Smooth muscle cell (in vitro differentiated cells): ENCODE measurements around the gene PLXDC2. TPM values are rescaled to one million over a fixed set of nuclear protein-coding genes. Genes with fewer than 3 reads are reported as not detected.

Experiments used
- DNase-seq: peaks from one replicate; lab custom pipeline; 2025; ENCODE audit not compliant: unreplicated experiment; lab: John Stamatoyannopoulos, UW
- H2AFZ ChIP-seq: fragments of 200-600 bp; sonication (generic); 2 replicates; pipeline ENCODE4 v1.6.0; 2016; ENCODE audit warnings: antibody characterized with exemption, low read depth, mild to moderate bottlenecking
- H3F3A ChIP-seq: fragments of 200-600 bp; sonication (generic); 2 replicates; pipeline ENCODE4 v1.6.0; 2017; ENCODE audit warnings: antibody characterized with exemption, low read depth
- H3K27ac ChIP-seq: fragments of 200-600 bp; sonication (generic); 2 replicates; pipeline ENCODE4 v1.5.1; 2016; ENCODE audit warnings: low read depth, mild to moderate bottlenecking
- H3K27me3 ChIP-seq: fragments of 200-600 bp; sonication (generic); 2 replicates; pipeline ENCODE4 v1.6.1; 2016; ENCODE audit warnings: low read depth, mild to moderate bottlenecking
- H3K36me3 ChIP-seq: fragments of 200-600 bp; sonication (generic); 2 replicates; pipeline ENCODE4 v1.5.1; 2016; ENCODE audit warnings: low read depth
- H3K4me1 ChIP-seq: fragments of 200-600 bp; sonication (generic); 2 replicates; pipeline ENCODE4 v1.5.1; 2016; ENCODE audit warnings: low read depth
- H3K4me2 ChIP-seq: fragments of 200-600 bp; sonication (generic); 2 replicates; pipeline ENCODE4 v1.6.0; 2016; ENCODE audit warnings: mild to moderate bottlenecking
- H3K4me3 ChIP-seq: fragments of 200-600 bp; sonication (generic); 2 replicates; pipeline ENCODE4 v1.5.1; 2016; ENCODE audit warnings: mild to moderate bottlenecking
- H3K79me2 ChIP-seq: fragments of 200-600 bp; sonication (generic); 2 replicates; pipeline ENCODE4 v1.6.0; 2016; ENCODE audit warnings: low read depth, mild to moderate bottlenecking
- H3K9ac ChIP-seq: fragments of 200-600 bp; sonication (generic); 2 replicates; pipeline ENCODE4 v1.6.0; 2016; ENCODE audit warnings: low read depth
- H3K9me3 ChIP-seq: fragments of 200-600 bp; sonication (generic); replicated peaks from 2 replicates; pipeline ENCODE4 v1.5.1; 2016; ENCODE audit warnings: low read depth
- H4K20me1 ChIP-seq: fragments of 200-600 bp; sonication (generic); 2 replicates; pipeline ENCODE4 v1.6.0; 2016; ENCODE audit warnings: low read depth
- CTCF ChIP-seq: fragments of 200-600 bp; sonication (generic); IDR thresholded peaks from 2 replicates; pipeline ENCODE4 v1.5.1; 2017; ENCODE audit warnings: borderline replicate concordance, mild to moderate bottlenecking, antibody characterized with exemption; ENCODE audit not compliant: insufficient read depth, poor library complexity, severe bottlenecking
- WGBS: methylation state at CpG from one replicate; pipeline ENCODE4 v1.1.7; 2016; ENCODE audit warnings: low lambda C conversion rate; 5-methylcytosine and 5-hydroxymethylcytosine counted together
- polyA plus RNA-seq: library from polyadenylated mRNA; unstranded; fragments of >200 nt; fragmentation: Nextera tagmentation; extraction: Ambion mirVana; gene quantifications from 2 replicates; pipeline ENCODE4 v1.2.1, GENCODE V29; 2016
- total RNA-seq: library from RNA; depleted of rRNA; stranded (reverse); fragments of >200 nt; gene quantifications from 2 replicates; pipeline ENCODE4 v1.2.3, GENCODE V29; 2014

Gene PLXDC2
- total and polyA plus RNA-seq, 2 experiments from 2014 or later: 7.3 to 24.9 TPM

GRCh38 chr10:20059084-20059835 is 243.0 kb downstream of the PLXDC2 start:
- no peak overlapping the region for H3K9ac ChIP-seq
- H3F3A ChIP-seq: no peaks in the 10 kb centered on the region
- peaks cover 3% of the 10 kb centered on the region for H3K79me2 ChIP-seq
- no peak for TF ChIP-seq CTCF
- H2AFZ ChIP-seq: no peak overlapping the region
- no peaks in the 10 kb centered on the region for H3K4me1 ChIP-seq
- H3K36me3 ChIP-seq: no peaks in the 10 kb centered on the region
- no peak overlapping the region for H3K4me3 ChIP-seq
- H4K20me1 ChIP-seq: no peaks in the 10 kb centered on the region
- DNase-seq: no peak
- no peaks in the 10 kb centered on the region for H3K27me3 ChIP-seq
- 65% methylated on average over 3 of the region's 3 CpGs for WGBS
- H3K4me2 ChIP-seq: no peak overlapping the region
- H3K9me3 ChIP-seq: peaks cover 8% of the 10 kb centered on the region
- no peak overlapping the region for H3K27ac ChIP-seq

GRCh38 chr10:20065814-20066213 is 249.6 kb downstream of the PLXDC2 start:
- no peak overlapping the region for H3K9ac ChIP-seq
- no peaks in the 10 kb centered on the region for H3K27me3 ChIP-seq
- DNase-seq: no peak
- no peak for TF ChIP-seq CTCF
- no peak overlapping the region for H3K27ac ChIP-seq
- H3K79me2 ChIP-seq: peaks cover 3% of the 10 kb centered on the region
- H3K9me3 ChIP-seq: peaks cover 8% of the 10 kb centered on the region
- 91% methylated on average over 6 of the region's 6 CpGs for WGBS
- no peaks in the 10 kb centered on the region for H3K36me3 ChIP-seq
- no peak overlapping the region for H2AFZ ChIP-seq
- H3K4me2 ChIP-seq: no peak overlapping the region
- no peak overlapping the region for H3K4me3 ChIP-seq
- no peaks in the 10 kb centered on the region for H3K4me1 ChIP-seq
- no peaks in the 10 kb centered on the region for H4K20me1 ChIP-seq
- H3F3A ChIP-seq: no peaks in the 10 kb centered on the region

- no peak overlapping the region for H2AFZ ChIP-seq
- H3F3A ChIP-seq: no peaks in the 10 kb centered on the region
- no peaks in the 10 kb centered on the region for H3K27me3 ChIP-seq
- no peak for DNase-seq
- no peak overlapping the region for H3K27ac ChIP-seq
- H3K9me3 ChIP-seq: no peaks in the 10 kb centered on the region
- H3K4me3 ChIP-seq: no peak overlapping the region
- no peak overlapping the region for H3K4me2 ChIP-seq
- H3K9ac ChIP-seq: no peak overlapping the region
- no peaks in the 10 kb centered on the region for H3K4me1 ChIP-seq
- TF ChIP-seq CTCF: no peak
- H3K36me3 ChIP-seq: no peaks in the 10 kb centered on the region
- no peaks in the 10 kb centered on the region for H4K20me1 ChIP-seq
- 96% methylated on average over 2 of the region's 2 CpGs for WGBS
- H3K79me2 ChIP-seq: no peaks in the 10 kb centered on the region
Observed at GRCh38 chr10:20073167-20073566, 256.9 kb downstream of the PLXDC2 start.

GRCh38 chr10:20075713-20076112 is 259.5 kb downstream of the PLXDC2 start:
- no peaks in the 10 kb centered on the region for H3F3A ChIP-seq
- no peaks in the 10 kb centered on the region for H3K9me3 ChIP-seq
- H3K27me3 ChIP-seq: no peaks in the 10 kb centered on the region
- H3K79me2 ChIP-seq: no peaks in the 10 kb centered on the region
- no peak overlapping the region for H3K9ac ChIP-seq
- TF ChIP-seq CTCF: no peak
- H3K4me1 ChIP-seq: no peaks in the 10 kb centered on the region
- H3K36me3 ChIP-seq: no peaks in the 10 kb centered on the region
- H3K4me2 ChIP-seq: no peak overlapping the region
- H2AFZ ChIP-seq: no peak overlapping the region
- H3K4me3 ChIP-seq: no peak overlapping the region
- 100% methylated on average over 1 of the region's 1 CpG for WGBS
- no peak overlapping the region for H3K27ac ChIP-seq
- DNase-seq: no peak
- no peaks in the 10 kb centered on the region for H4K20me1 ChIP-seq
